HG02973 (cell line): ENCODE measurements around the gene IZUMO4.

Experiments used
- ATAC-seq: cut with Tn5 transposase; IDR thresholded peaks from one replicate; pipeline ENCODE4 v1.9.1; 2021; ENCODE audit warnings: moderate library complexity; ENCODE audit not compliant: unreplicated experiment

IZUMO4 gene

GRCh38 chr19:2096480-2097202 is at the start of gene IZUMO4:
TSS of gene IZUMO4 (plus strand) at chr19:2096915. CDS start at chr19:2096946, 31 bp downstream.
- ATAC-seq: peak; percentile 46

- ATAC-seq: no peak
Measured at GRCh38 chr19:2047076-2047448, 49.7 kb upstream of the IZUMO4 start.

GRCh38 chr19:2047449-2048103 is 49.1 kb upstream of the IZUMO4 start:
- no peak for ATAC-seq

- no peak for ATAC-seq
Measured at GRCh38 chr19:2048104-2048958, 48.4 kb upstream of the IZUMO4 start.

- ATAC-seq: no peak
Measured at GRCh38 chr19:2048959-2049740, 47.6 kb upstream of the IZUMO4 start.

GRCh38 chr19:2049741-2050348 is 46.9 kb upstream of the IZUMO4 start:
- ATAC-seq: peak; percentile 1

GRCh38 chr19:2050349-2050990 is 46.2 kb upstream of the IZUMO4 start:
- ATAC-seq: peak; percentile 4

- ATAC-seq: peak; percentile 42
Measured at GRCh38 chr19:2050991-2051772, 45.5 kb upstream of the IZUMO4 start, which contains the start of gene MKNK2. TSS of gene MKNK2 (minus strand) at chr19:2051244. CDS start at chr19:2050851, 393 bp downstream.

GRCh38 chr19:2051773-2052704 is 44.7 kb upstream of the IZUMO4 start:
- no peak for ATAC-seq

- no peak for ATAC-seq
Measured at GRCh38 chr19:2053601-2054389, 42.9 kb upstream of the IZUMO4 start.

GRCh38 chr19:2054763-2055162 is 42.0 kb upstream of the IZUMO4 start:
- no peak for ATAC-seq

- ATAC-seq: no peak
Measured at GRCh38 chr19:2055931-2056836, 40.5 kb upstream of the IZUMO4 start.

- no peak for ATAC-seq
Measured at GRCh38 chr19:2056837-2057192, 39.9 kb upstream of the IZUMO4 start.

- ATAC-seq: no peak
Measured at GRCh38 chr19:2057484-2058469, 38.9 kb upstream of the IZUMO4 start.
